Neural cell (in vitro differentiated cells): Measurements from ENCODE around the gene CLINT1.

Source experiments
- CTCF ChIP-seq: fragments of 450-650 bp; IDR thresholded peaks from 2 replicates; pipeline ENCODE4 v1.5.1; 2014; ENCODE audit warnings: antibody characterized with exemption, mild to moderate bottlenecking, moderate library complexity; ENCODE audit not compliant: poor library complexity, severe bottlenecking
- EP300 ChIP-seq: fragments of 450-650 bp; conservative IDR thresholded peaks from 2 replicates; pipeline ENCODE4 v1.6.1; 2014; ENCODE audit warnings: antibody characterized with exemption, mild to moderate bottlenecking, moderate library complexity; ENCODE audit not compliant: poor library complexity, severe bottlenecking
- EZH2 ChIP-seq: fragments of 200-600, 300-800 bp; shearing (Covaris generic), sonication (generic); IDR thresholded peaks from 2 replicates; pipeline ENCODE4 v1.6.1; 2014; ENCODE audit warnings: antibody characterized with exemption, low read length, borderline replicate concordance, mild to moderate bottlenecking; ENCODE audit not compliant: insufficient read depth, poor library complexity, severe bottlenecking
- MXI1 ChIP-seq: fragments of 450-650 bp; conservative IDR thresholded peaks from 2 replicates; pipeline ENCODE4 v1.6.1; 2014; ENCODE audit warnings: antibody characterized with exemption, mild to moderate bottlenecking; ENCODE audit not compliant: poor library complexity, severe bottlenecking
- POLR2AphosphoS5 ChIP-seq: IDR thresholded peaks from 2 replicates; pipeline ENCODE4 v1.6.1; 2012
- RAD21 ChIP-seq: fragments of 450-650 bp; conservative IDR thresholded peaks from 2 replicates; pipeline ENCODE4 v1.6.1; 2014; ENCODE audit warnings: antibody characterized with exemption, mild to moderate bottlenecking, moderate library complexity
- REST ChIP-seq: IDR thresholded peaks from 2 replicates; pipeline ENCODE4 v1.6.1; 2012; ENCODE audit warnings: borderline replicate concordance
- TAF1 ChIP-seq: IDR thresholded peaks from 2 replicates; pipeline ENCODE4 v1.6.1; 2012; ENCODE audit warnings: low read depth

GRCh38 chr5:157744051-157745011 is 114.6 kb downstream of the CLINT1 start:
- no peak for TF ChIP-seq CTCF
- TF ChIP-seq EZH2: no peak
- no peak for TF ChIP-seq POLR2AphosphoS5
- TF ChIP-seq MXI1: no peak
- TF ChIP-seq RAD21: no peak
- no peak for TF ChIP-seq TAF1
- no peak for TF ChIP-seq REST
- TF ChIP-seq EP300: no peak
